ENCODE data around the gene ZC2HC1B.

The ZC2HC1B gene

GRCh38 chr6:143864234-143864633 lies at the start of gene ZC2HC1B:
Gene ZC2HC1B (plus strand): TSS chr6:143864474. CDS start chr6:143864540, 66 bp downstream.
- ChIA-PET CTCF (no interaction called here), POLR2A (no interaction called here)
- Histone ChIP-seq H3K36me3 (ENCODE audit: control insufficient read depth in 2 of 2, insufficient read depth in 1 of 2, low read length in 2 of 2) (peaks cover 48 to 76% of the 10 kb centered on the region in 2 experiments), H3K9me3 (ENCODE audit: control insufficient read depth, insufficient read depth, low read depth, low read length) (no peaks in the 10 kb centered on the region), H3K27ac (ENCODE audit: extremely low read depth, low read depth, low read length) (no peak within 1 kb of the TSS), H3K4me3 (ENCODE audit: low read depth, low read length) (no peak within 1 kb of the TSS), H3K4me1 (ENCODE audit: control insufficient read depth, insufficient read depth, low read length) (no peaks in the 10 kb centered on the region)
- TF ChIP-seq ZEB2 (tag by site-specific recombination; IDR thresholded peaks at IDR 0.05) (no peak), ATF2 (tag by site-specific recombination; IDR thresholded peaks at IDR 0.05; ENCODE audit: low read depth) (peak; percentile 88), ZNF501 (tag by site-specific recombination; IDR thresholded peaks at IDR 0.05) (no peak), ZNF292 (tag by site-specific recombination; IDR thresholded peaks at IDR 0.05; ENCODE audit: borderline replicate concordance, low read depth) (no peak), SCRT2 (tag by site-specific recombination; IDR thresholded peaks at IDR 0.05) (0 out of 2 replicates have a peak, but pooled peaks have one; percentile 54)

GRCh38 chr6:143817621-143818020 lies 46.7 kb upstream of the ZC2HC1B start:
- ChIA-PET POLR2A (no interaction called here), CTCF (no interaction called here)
- H3K4me3 ChIP-seq (ENCODE audit: low read depth, low read length) = no peak overlapping the region

GRCh38 chr6:143821359-143821758 lies 42.9 kb upstream of the ZC2HC1B start:
- ChIA-PET CTCF (interaction anchor here (0.6 kb wide), 1 partner anchor 226 kb away, joined by 3 read pairs; no protein-coding TSS in a partner anchor), POLR2A (no interaction called here)
- Histone ChIP-seq H3K4me3 (ENCODE audit: low read depth, low read length) (no peak overlapping the region), H3K9me3 (ENCODE audit: control insufficient read depth, insufficient read depth, low read depth, low read length) (no peaks in the 10 kb centered on the region), H3K4me1 (ENCODE audit: control insufficient read depth, insufficient read depth, low read length) (no peaks in the 10 kb centered on the region), H3K27ac (ENCODE audit: extremely low read depth, low read depth, low read length) (no peak overlapping the region), H3K36me3 (ENCODE audit: control insufficient read depth in 2 of 2, insufficient read depth in 1 of 2, low read length in 2 of 2) (no peaks in the 10 kb centered on the region)
- no peak for TF ChIP-seq ZXDB (tag by site-specific recombination; IDR thresholded peaks at IDR 0.05)
- no peak for TF ChIP-seq MEIS1 (CRISPR knock-in tag; IDR thresholded peaks at IDR 0.05; ENCODE audit: borderline replicate concordance)
- TF ChIP-seq PRDM2 (tag by site-specific recombination; IDR thresholded peaks at IDR 0.05; ENCODE audit: borderline replicate concordance) = no peak
- no peak for TF ChIP-seq SETDB1 (IDR thresholded peaks at IDR 0.05; ENCODE audit: insufficient read length, low read length)
- TF ChIP-seq ZNF138 (tag by site-specific recombination; IDR thresholded peaks at IDR 0.05; ENCODE audit: borderline replicate concordance) = no peak
- no peak for TF ChIP-seq ZNF2 (tag by site-specific recombination; IDR thresholded peaks at IDR 0.05)
- no peak for TF ChIP-seq ZNF558 (tag by site-specific recombination; IDR thresholded peaks at IDR 0.05)
- TF ChIP-seq ZNF157 (tag by site-specific recombination; IDR thresholded peaks at IDR 0.05) = no peak
- TF ChIP-seq ZNF221 (tag by site-specific recombination; IDR thresholded peaks at IDR 0.05; ENCODE audit: borderline replicate concordance) = no peak

More at GRCh38 chr6:143817621-143818020, 46.7 kb upstream of the ZC2HC1B start:
- no peak overlapping the region for H3K27ac ChIP-seq (ENCODE audit: extremely low read depth, low read depth, low read length)
- TF ChIP-seq ZNF561 (tag by site-specific recombination; IDR thresholded peaks at IDR 0.05; ENCODE audit: borderline replicate concordance) (no peak), ZNF610 (tag by site-specific recombination; IDR thresholded peaks at IDR 0.05; ENCODE audit: borderline replicate concordance) (no peak), ZNF423 (tag by site-specific recombination; IDR thresholded peaks at IDR 0.05) (no peak), PRDM6 (tag by site-specific recombination; IDR thresholded peaks at IDR 0.05) (no peak), AEBP2 (tag by site-specific recombination; IDR thresholded peaks at IDR 0.05; ENCODE audit: borderline replicate concordance) (no peak), ZNF138 (tag by site-specific recombination; IDR thresholded peaks at IDR 0.05; ENCODE audit: borderline replicate concordance) (no peak), ZBTB20 (tag by site-specific recombination; IDR thresholded peaks at IDR 0.05) (no peak), ZNF433 (tag by site-specific recombination; IDR thresholded peaks at IDR 0.05; ENCODE audit: low read depth) (no peak), ZNF555 (tag by site-specific recombination; conservative IDR thresholded peaks at IDR 0.05) (no peak)
- H3K9me3 ChIP-seq (ENCODE audit: control insufficient read depth, insufficient read depth, low read depth, low read length) = no peaks in the 10 kb centered on the region
- no peaks in the 10 kb centered on the region for H3K4me1 ChIP-seq (ENCODE audit: control insufficient read depth, insufficient read depth, low read length)
- peaks cover 0 to under 1% of the 10 kb centered on the region in 2 experiments; a peak in 1 of 3 replicates for H3K36me3 ChIP-seq (ENCODE audit: control insufficient read depth in 2 of 2, insufficient read depth in 1 of 2, low read length in 2 of 2)

Measured in HEK293 (cell line).